Mucosa of descending colon (tissue), 3 donors: ENCODE results near the gene VTN. TPM values are rescaled to one million over a fixed set of nuclear protein-coding genes. Genes with fewer than 3 reads are reported as not detected.
"Not testable (repeated sequence)": the region's sequence is repeated elsewhere in the genome, so short reads cannot be mapped to it uniquely, and the experiment has no call there.

Source experiments
- ATAC-seq: fragments of 200-7000 bp; cut with Tn5 transposase; one replicate; pipeline ENCODE4 v1.9.1; 2020; ENCODE audit warnings: mild to moderate bottlenecking, moderate library complexity
- DNase-seq, 3 donors: peaks; one replicate each; pipeline ENCODE4 v3.0.0-alpha.2; 2020
- H3K36me3 ChIP-seq: fragments of 200-600 bp; one replicate; pipeline ENCODE4 v1.8.0; 2021; ENCODE audit warnings: low read depth, mild to moderate bottlenecking
- H3K4me1 ChIP-seq: fragments of 200-600 bp; one replicate; pipeline ENCODE4 v1.8.0; 2021; ENCODE audit warnings: low read depth, mild to moderate bottlenecking
- H3K4me3 ChIP-seq: fragments of 200-600 bp; one replicate; pipeline ENCODE4 v1.8.0; 2021; ENCODE audit warnings: mild to moderate bottlenecking
- H3K9me3 ChIP-seq: fragments of 200-600 bp; one replicate; pipeline ENCODE4 v1.8.0; 2021; ENCODE audit warnings: mild to moderate bottlenecking
- CTCF ChIP-seq: fragments of 200-600 bp; IDR thresholded peaks from one replicate; pipeline ENCODE4 v1.8.0; 2022; ENCODE audit warnings: antibody characterized with exemption, mild to moderate bottlenecking
- intact Hi-C, 2 donors: fragments of 100-400 bp; cut with DNase I in 1 of 2; cut with micrococcal nuclease in 1 of 2; formaldehyde crosslinking; loops; one replicate each; pipeline versions ENCODE4 v1.11.0 to v1.11.1; 2022; cut with DNase I, micrococcal nuclease
- total RNA-seq, 3 donors: library from RNA; stranded (reverse); fragmentation: NEBNext Ultra II Directional in 2 of 3; extraction: Animal tissue kit (Norgen Biotek cat#: 25700) in 2 of 3; gene quantifications; one replicate each; pipeline versions ENCODE4 v1.2.1 to v1.2.4, GENCODE V29; 2021 to 2023
- donor health status: DM: no; HTN: no; CAD: no; lungs with moderate emphysema.
- donor health status: DM: no; HTN: no; CAD: no.
- donor health status: DM: no; HTN: yes; CAD: no.

Gene VTN
- total RNA-seq, 3 donors from 2014 or later = 0.23 to 0.39 (median 0.35) TPM

GRCh38 chr17:28343491-28343932, 26.6 kb downstream of the VTN start:
- Histone ChIP-seq H3K36me3 (peaks cover 10% of the 10 kb centered on the region), H3K9me3 (no peaks in the 10 kb centered on the region), H3K4me1 (no peaks in the 10 kb centered on the region), H3K4me3 (no peak overlapping the region)
- no peak for DNase-seq
- intact Hi-C loops = no loop called here
- TF ChIP-seq CTCF = no peak
- ATAC-seq = no peak

- no peak for ATAC-seq
- Histone ChIP-seq H3K4me3 (no peak overlapping the region), H3K4me1 (no peaks in the 10 kb centered on the region), H3K36me3 (peaks cover 6% of the 10 kb centered on the region), H3K9me3 (no peaks in the 10 kb centered on the region)
- no peak for DNase-seq
- TF ChIP-seq CTCF = no peak
- intact Hi-C loops = no loop called here
Observed at GRCh38 chr17:28342313-28342712, 27.8 kb downstream of the VTN start.

GRCh38 chr17:28341516-28341915, 28.6 kb downstream of the VTN start:
- ATAC-seq = no peak
- H3K36me3 ChIP-seq = peaks cover 6% of the 10 kb centered on the region
- intact Hi-C loops = no loop called here
- H3K4me1 ChIP-seq = peaks cover 3% of the 10 kb centered on the region
- H3K9me3 ChIP-seq = no peaks in the 10 kb centered on the region
- H3K4me3 ChIP-seq = no peak overlapping the region
- TF ChIP-seq CTCF = no peak
- DNase-seq = no peak

GRCh38 chr17:28340374-28340773, 29.7 kb downstream of the VTN start:
- ATAC-seq = no peak
- Histone ChIP-seq H3K4me1 (peaks cover 6% of the 10 kb centered on the region), H3K4me3 (no peak overlapping the region), H3K9me3 (no peaks in the 10 kb centered on the region), H3K36me3 (peaks cover 8% of the 10 kb centered on the region)
- TF ChIP-seq CTCF = no peak
- DNase-seq = no peak
- intact Hi-C loops = no loop called here

GRCh38 chr17:28339431-28339830, 30.7 kb downstream of the VTN start:
- no peaks in the 10 kb centered on the region for H3K9me3 ChIP-seq
- DNase-seq (no peak), ATAC-seq (no peak)
- intact Hi-C loops = no loop called here
- H3K4me1 ChIP-seq = peaks cover 13% of the 10 kb centered on the region
- no peak for TF ChIP-seq CTCF
- H3K36me3 ChIP-seq = peaks cover 10% of the 10 kb centered on the region
- H3K4me3 ChIP-seq = no peak overlapping the region

GRCh38 chr17:28338769-28339212, 31.3 kb downstream of the VTN start:
- ATAC-seq, DNase-seq, H3K36me3 ChIP-seq, H3K9me3 ChIP-seq, intact Hi-C loops, H3K4me3 ChIP-seq: not testable (repeated sequence)
- peaks cover 19% of the 10 kb centered on the region for H3K4me1 ChIP-seq
